HG02973 (cell line): Measurements from ENCODE around the gene PPP1R2.
"Not testable (repeated sequence)": the region's sequence is repeated elsewhere in the genome, so short reads cannot be mapped to it uniquely, and the experiment has no call there.

ENCODE experiments used
- ATAC-seq: cut with Tn5 transposase; IDR thresholded peaks from one replicate; pipeline ENCODE4 v1.9.1; 2021; ENCODE audit warnings: moderate library complexity; ENCODE audit not compliant: unreplicated experiment

Gene PPP1R2

GRCh38 chr3:195540027-195540426 lies 3.1 kb downstream of the PPP1R2 start:
- no peak for ATAC-seq

DNA sequence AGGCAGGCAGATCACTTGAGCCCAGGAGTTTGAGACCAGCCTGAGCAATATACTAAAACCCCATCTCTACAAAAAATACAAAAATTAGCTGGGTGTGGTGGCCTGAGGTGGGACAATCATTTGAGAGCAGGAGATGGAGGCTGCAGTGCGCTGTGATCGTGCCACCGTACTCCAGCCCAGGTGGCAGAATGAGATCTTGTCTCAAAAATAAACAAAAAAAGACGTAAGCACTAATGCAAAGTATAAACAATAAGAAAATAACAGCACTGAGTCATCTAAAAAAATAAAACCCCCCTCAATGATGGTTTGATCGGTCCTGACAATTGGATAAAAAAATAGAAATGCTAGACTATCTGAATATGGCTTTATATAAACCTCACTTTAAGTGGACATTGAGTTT lies 3.6 kb downstream of the PPP1R2 start:
- no peak for ATAC-seq

- ATAC-seq = peak; percentile 55
These were observed 5.1 kb downstream of the PPP1R2 start for GRCh38 chr3:195537995-195538394.

- ATAC-seq = no peak
These were observed 7.8 kb downstream of the PPP1R2 start for GRCh38 chr3:195535293-195535692.

- ATAC-seq = no peak
These were observed 10.3 kb downstream of the PPP1R2 start for GRCh38 chr3:195532834-195533233.

DNA sequence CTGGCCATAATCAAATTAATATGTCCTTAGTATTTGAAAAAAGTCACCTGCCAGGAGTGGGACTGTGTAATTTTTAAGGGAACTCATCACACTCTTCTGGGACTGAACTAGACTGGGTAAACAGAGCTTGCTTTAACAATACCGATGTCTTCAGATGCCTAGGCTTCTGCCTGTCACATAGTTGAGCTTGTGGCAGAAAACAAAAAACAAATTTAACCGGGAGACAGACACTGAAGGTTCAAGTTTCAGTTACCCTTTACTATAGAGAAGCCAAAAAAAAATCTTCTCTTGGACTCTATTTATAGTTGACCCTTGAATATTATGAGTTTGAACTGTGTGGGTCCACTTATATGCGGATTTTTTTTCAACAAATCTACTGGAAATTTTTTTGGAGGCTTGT lies 10.8 kb downstream of the PPP1R2 start:
- ATAC-seq = no peak

DNA sequence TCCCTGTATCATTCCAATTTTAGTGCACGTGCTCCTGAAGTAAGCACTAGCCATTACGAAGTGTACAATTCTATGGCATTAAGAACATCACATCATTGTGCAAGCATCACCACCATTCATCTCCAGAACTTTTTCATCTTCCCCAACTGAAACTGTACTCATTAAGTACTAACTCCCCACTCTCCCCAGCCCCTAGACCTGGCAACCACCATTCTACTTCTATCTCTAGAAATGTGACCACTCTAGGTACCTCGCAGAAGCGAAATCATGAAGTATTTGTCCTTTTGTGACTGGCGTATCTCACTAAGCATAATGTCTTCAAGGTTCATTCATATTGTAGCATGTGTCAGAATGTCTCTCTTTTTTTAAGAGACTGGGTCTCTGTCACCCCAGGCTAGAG lies 11.4 kb downstream of the PPP1R2 start:
- ATAC-seq = no peak

- ATAC-seq = no peak
These were observed 16.6 kb downstream of the PPP1R2 start for GRCh38 chr3:195526492-195526891.

GRCh38 chr3:195524171-195524896 lies 18.8 kb downstream of the PPP1R2 start:
- no peak for ATAC-seq

DNA sequence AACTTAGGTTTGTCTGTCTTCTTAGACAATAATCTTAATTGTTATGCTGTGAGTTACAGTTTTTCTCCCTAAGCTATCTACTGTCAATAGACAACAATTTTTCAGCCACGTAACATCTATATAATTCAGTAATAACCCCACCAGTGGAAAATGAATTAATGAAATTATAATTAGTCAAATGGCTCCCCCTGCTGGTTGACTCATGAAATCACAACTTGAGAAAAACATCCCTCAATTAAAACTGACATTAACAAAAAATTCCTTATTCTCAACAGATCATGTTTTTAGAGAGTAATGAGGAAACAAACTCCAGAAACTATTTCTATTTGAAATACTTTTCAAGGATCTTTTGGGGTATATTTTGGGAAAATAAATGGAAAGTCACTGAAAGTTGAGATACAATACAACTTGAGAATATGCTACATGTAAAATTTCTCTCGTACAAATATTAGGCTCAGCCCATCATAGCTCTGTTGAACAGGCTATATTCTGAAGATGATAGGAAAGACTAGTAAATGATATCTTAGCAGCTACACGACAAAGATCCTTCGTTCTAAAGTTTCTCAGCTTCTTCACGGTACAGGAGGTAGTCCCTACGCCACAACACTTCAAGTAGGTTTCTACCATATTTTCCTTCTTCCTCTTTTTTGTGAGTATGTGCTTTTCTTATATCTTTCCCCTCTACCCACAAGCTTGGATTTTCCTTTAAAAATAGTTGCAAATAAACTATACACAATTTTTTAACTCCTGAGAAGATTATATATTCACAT lies 20.7 kb downstream of the PPP1R2 start:
- ATAC-seq = no peak

GRCh38 chr3:195517030-195517429 lies 26.1 kb downstream of the PPP1R2 start:
- no peak for ATAC-seq

DNA sequence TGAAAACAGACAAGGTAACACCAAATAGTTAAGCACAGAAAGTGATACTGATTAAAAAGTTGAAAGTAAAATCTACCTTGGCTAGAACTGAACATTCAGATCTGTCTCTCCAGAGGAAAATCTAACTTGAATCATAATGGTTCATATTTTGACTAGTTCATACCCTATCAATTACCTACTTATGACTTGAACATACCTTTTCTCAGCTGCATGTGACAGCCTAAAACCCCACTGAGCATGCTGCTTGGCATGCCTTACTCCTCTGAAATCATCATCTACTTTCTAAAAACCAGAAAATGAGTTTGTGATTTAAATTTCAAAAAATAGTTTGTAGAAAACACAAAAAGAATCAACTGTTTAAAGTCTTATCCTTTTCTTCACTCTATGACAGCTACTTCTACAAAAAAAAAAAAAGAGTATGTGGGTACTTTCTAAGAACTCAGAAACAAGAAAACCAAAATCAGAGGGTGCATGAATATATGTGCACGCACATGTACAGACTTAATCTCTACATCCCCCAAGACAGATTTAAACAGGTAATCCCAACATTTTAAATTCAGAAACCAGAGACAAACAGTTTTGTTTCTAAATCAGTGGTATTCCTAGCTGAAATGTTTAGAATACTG lies 28.4 kb downstream of the PPP1R2 start:
- ATAC-seq = not testable (repeated sequence)

DNA sequence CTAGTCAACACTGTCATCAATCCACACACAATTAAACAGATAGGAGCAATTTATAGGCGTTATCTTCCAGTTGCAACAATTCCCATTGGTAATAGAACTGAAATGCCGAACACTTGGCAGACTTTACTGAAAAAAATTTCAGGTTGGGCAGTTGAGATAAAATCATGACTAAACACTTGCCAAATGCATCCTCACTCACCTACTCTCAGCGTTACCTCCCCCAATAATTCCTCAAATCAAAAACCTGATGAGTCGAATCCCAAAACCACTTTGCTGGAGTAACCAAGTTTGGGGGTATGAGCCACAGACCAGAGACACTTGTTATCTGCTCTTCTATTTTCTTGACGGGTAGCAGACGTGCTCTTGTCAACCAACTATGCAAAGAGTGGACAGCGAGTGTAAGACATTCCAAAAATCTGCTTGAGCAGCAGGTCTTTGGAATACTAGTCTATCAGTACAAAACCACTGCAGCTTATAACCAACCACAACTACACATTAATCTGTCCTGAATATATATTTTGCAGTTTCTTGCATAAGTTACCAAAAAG lies 30.3 kb downstream of the PPP1R2 start:
- no peak for ATAC-seq

DNA sequence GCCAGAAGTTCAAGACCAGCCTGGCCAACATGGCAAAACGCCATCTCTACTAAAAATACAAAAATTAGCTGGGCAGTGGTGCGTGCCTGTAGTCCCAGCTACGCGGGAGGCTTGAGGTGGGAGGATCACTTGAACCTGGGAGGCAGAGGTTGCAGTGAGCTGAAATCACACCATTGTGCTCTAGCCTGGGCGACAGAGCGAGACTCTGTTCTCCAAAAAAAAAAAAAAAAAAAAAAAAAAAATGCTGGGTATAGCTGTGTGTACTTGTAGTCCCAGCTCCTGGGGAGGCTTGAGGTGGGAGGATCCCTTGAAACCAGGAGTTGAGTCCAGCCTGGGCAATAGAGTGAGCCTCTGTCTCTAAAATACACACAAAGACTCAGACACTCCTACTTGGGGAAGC lies 32.0 kb downstream of the PPP1R2 start:
- ATAC-seq = no peak

GRCh38 chr3:195508185-195508584 lies 34.9 kb downstream of the PPP1R2 start:
- no peak for ATAC-seq

DNA sequence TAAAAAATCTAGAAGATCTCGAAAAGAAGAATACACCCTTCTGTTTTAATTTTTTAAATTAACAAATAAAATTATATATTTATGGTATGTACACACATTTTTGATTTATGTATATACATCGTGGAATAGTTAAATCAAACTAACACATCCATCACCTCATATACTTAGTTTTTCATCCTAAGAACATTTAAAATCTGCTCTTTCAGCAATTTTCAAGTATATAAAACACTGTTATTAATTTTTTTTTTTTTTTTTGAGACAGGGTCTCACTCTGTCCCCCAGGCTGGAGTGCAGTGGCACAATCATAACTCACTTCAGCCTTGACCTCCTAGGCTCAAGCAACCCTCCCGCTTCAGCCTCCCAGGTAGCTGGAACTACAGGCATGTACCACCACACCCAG lies 67.5 kb downstream of the PPP1R2 start:
- ATAC-seq = no peak

GRCh38 chr3:195475116-195475515 lies 68.0 kb downstream of the PPP1R2 start:
- ATAC-seq = not testable (repeated sequence)

- ATAC-seq = no peak
These were observed 74.3 kb downstream of the PPP1R2 start for GRCh38 chr3:195468841-195469240.

- ATAC-seq = no peak
These were observed 74.7 kb downstream of the PPP1R2 start for GRCh38 chr3:195468391-195468776.

DNA sequence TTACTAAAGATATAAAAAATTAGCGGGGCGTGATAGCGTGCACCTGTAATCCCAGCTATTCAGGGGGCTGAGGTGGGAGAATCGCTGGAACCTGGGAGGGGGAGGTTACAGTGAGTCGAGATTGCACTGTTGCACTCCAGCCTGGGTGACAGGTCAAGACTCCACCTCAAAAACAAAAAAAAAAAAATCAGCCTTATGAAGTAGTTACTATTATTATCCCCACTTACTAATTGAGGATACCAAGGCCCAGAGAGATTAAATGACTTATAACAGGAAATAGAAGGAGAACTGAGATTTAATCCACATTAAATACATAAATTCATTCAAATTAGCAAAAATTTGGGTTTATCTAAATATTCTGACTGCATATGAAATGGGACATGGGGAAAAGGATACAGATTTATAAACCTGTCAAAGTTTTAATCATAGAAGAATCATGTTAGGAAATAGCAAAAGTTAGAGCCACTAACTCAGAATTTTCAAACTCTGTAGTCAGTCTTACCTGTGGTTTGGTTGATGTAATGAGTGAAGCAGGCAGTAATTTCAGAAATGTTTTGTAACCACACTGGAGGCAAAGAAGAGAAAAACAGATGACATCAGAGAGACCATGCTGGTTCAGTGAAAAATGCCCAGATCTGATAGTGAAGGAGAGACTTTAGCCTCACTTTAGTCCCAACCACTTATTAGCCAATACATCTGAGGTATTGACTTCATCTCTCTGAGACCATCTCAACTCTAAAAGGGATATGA lies 75.3 kb downstream of the PPP1R2 start:
- ATAC-seq = no peak

GRCh38 chr3:195466251-195466650 lies 76.9 kb downstream of the PPP1R2 start:
- ATAC-seq = no peak
